ENCODE data around the gene DERL3. TPM values are rescaled to one million over a fixed set of nuclear protein-coding genes. Genes with fewer than 3 reads are reported as not detected.
"Not testable (repeated sequence)": the region's sequence is repeated elsewhere in the genome, so short reads cannot be mapped to it uniquely, and the experiment has no call there.

DERL3 gene
- 5.0 and 9.3 TPM in 2 replicates for total RNA-seq (2014; rRNA removed; shearing (Covaris generic))

DNA sequence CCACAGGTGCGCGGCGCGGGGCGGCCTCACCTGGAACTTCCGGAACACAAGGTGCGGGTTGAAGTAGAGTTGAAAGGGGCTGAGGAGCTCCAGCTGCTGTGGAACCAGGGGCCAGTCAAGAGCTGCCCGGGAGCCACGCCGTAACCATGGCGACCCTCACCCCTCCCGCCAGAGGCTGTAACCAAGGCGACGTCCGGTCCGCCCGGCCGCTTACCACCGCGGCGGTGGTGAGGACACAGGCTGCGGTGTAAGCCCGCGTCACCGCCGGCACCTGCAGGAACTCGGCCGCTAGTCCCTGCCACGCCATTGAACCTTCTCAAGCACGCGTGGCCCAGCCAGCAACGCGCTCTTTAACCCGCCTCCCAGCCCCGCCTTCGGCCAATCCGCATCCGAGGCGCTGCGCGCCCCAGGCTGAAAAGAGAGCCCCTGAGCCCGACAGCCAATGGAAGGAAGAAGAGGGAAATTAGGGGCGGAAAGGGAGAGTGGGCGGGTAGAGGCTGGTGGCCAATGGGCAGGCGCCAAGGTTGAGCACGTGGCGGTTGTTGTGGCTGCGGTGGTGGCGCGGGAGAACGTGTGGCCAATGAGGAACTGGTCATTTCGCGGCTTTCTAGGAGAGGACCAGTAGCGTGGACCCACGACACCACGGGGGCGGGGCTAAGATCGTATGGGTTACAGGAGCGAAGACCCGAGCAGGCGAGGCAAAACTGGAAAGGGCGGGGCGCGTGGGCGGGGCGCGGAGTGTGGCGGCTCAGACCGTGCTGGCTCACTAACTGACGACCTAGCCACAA lies at the start of gene DERL3:
TSS of gene DERL3 (minus strand) at position 326 of the 788 bp plus-strand sequence. CDS start at position 307, 19 bp downstream.
- Histone ChIP-seq H3K36me3 (replicated peaks; ENCODE audit: control insufficient read depth, insufficient read depth, low read length) (peaks cover 3% of the 10 kb centered on the region), H3K4me3 (ENCODE audit: insufficient read depth, low read depth, low read length) (peak within 1 kb of the TSS; percentile 70), H3K27me3 (ENCODE audit: control insufficient read depth, insufficient read depth, low read length) (no peaks in the 10 kb centered on the region; the same call in 1 of the 2 replicates)
- peak; percentile 98 for DNase-seq

DNA sequence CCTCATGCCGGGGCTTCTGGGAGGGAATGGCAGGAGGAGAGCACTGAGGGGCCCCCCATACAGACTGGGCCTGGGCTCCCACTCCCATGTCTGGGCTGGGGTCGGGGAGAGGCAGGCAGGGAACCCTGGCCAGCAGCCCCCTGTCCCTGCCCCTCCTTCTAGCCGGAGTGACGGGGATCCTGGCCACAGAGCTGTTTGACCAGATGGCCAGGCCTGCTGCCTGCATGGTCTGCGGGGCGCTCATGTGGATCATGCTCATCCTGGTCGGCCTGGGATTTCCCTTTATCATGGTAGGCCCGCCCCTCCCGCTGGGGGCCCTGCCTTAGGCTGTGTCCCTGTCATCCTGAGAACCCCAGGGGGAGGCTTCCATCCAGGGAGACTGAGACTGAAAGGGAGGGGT lies 45.3 kb upstream of the DERL3 start:
- DNase-seq = no peak
- Histone ChIP-seq H3K36me3 (replicated peaks; ENCODE audit: control insufficient read depth, insufficient read depth, low read length) (no peaks in the 10 kb centered on the region; the same call in 1 of the 2 replicates), H3K4me3 (ENCODE audit: insufficient read depth, low read depth, low read length) (no peak overlapping the region), H3K27me3 (ENCODE audit: control insufficient read depth, insufficient read depth, low read length) (no peaks in the 10 kb centered on the region)

GRCh38 chr22:23883658-23884057 lies 44.9 kb upstream of the DERL3 start:
- DNase-seq = no peak
- H3K4me3 ChIP-seq (ENCODE audit: insufficient read depth, low read depth, low read length) = no peak overlapping the region
- no peaks in the 10 kb centered on the region; the same call in 1 of the 2 replicates for H3K36me3 ChIP-seq (replicated peaks; ENCODE audit: control insufficient read depth, insufficient read depth, low read length)
- H3K27me3 ChIP-seq (ENCODE audit: control insufficient read depth, insufficient read depth, low read length) = no peaks in the 10 kb centered on the region

GRCh38 chr22:23882370-23882769 lies 43.6 kb upstream of the DERL3 start:
- DNase-seq = no peak
- no peak overlapping the region for H3K4me3 ChIP-seq (ENCODE audit: insufficient read depth, low read depth, low read length)
- H3K27me3 ChIP-seq (ENCODE audit: control insufficient read depth, insufficient read depth, low read length) = no peaks in the 10 kb centered on the region
- H3K36me3 ChIP-seq (replicated peaks; ENCODE audit: control insufficient read depth, insufficient read depth, low read length) = no peaks in the 10 kb centered on the region; the same call in 1 of the 2 replicates

DNA sequence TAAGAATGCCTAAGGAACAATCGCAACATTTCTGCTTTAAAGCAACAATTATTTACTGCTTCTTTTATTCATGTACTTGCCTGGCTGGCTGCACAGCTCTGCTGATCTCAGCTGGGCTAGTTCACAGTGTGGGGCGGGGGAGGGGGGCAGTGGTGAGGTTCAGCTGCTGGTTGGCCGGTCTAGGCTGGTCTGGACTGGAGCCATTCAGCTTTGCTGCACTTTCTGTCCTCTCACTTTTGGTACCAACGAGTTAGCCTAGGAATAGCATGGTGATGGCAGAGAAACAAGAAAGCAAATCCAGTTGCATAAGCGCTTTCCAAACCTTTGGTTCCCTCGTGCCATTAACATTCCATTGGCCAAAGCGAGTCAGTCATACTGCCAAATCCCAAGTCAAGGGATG lies 39.4 kb upstream of the DERL3 start:
- peak; percentile 58 for DNase-seq
- H3K4me3 ChIP-seq (ENCODE audit: insufficient read depth, low read depth, low read length) = no peak overlapping the region
- H3K36me3 ChIP-seq (replicated peaks; ENCODE audit: control insufficient read depth, insufficient read depth, low read length) = no peaks in the 10 kb centered on the region; the same call in 1 of the 2 replicates
- no peaks in the 10 kb centered on the region for H3K27me3 ChIP-seq (ENCODE audit: control insufficient read depth, insufficient read depth, low read length)

DNA sequence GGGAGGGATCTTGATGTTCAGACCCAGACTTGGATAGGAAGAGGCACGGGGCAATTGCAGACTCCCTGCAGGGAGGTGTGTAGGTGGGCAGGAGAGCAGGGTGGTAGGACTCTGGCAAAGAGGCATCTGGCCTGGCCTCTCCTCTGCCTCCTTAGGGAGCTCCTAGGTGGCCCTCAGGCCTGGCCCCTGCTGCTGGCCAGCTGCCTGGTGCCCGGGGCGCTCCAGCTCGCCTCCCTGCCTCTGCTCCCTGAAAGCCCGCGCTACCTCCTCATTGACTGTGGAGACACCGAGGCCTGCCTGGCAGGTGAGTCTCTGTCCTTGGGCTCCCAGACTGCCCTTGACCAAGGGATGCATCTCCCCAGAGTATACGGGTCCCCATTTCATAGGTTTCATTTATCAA lies 38.8 kb upstream of the DERL3 start:
- Histone ChIP-seq H3K27me3 (ENCODE audit: control insufficient read depth, insufficient read depth, low read length) (no peaks in the 10 kb centered on the region), H3K4me3 (ENCODE audit: insufficient read depth, low read depth, low read length) (no peak overlapping the region), H3K36me3 (replicated peaks; ENCODE audit: control insufficient read depth, insufficient read depth, low read length) (no peaks in the 10 kb centered on the region; the same call in 1 of the 2 replicates)
- DNase-seq = no peak

- no peaks in the 10 kb centered on the region for H3K36me3 ChIP-seq (replicated peaks; ENCODE audit: control insufficient read depth, insufficient read depth, low read length)
- no peaks in the 10 kb centered on the region for H3K27me3 ChIP-seq (ENCODE audit: control insufficient read depth, insufficient read depth, low read length)
- no peak for DNase-seq
- H3K4me3 ChIP-seq (ENCODE audit: insufficient read depth, low read depth, low read length) = no peak overlapping the region
Observed at GRCh38 chr22:23875801-23876200, 37.0 kb upstream of the DERL3 start.

DNA sequence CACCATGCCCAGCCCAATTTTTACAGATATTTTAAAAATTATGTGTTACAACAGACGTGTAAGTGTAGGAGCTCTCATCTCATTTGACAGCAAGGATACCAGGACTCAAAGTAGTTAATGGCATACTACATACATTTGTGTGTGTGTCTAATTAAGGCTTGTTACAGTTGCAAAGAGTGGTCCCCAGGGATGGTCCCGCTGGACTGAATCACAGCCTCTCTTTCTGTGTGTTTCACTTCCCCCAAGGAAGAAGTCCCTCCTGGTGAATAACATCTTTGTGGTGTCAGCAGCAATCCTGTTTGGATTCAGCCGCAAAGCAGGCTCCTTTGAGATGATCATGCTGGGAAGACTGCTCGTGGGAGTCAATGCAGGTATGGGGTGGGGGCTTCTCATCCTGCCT lies 36.1 kb upstream of the DERL3 start:
- Histone ChIP-seq H3K36me3 (replicated peaks; ENCODE audit: control insufficient read depth, insufficient read depth, low read length) (no peaks in the 10 kb centered on the region), H3K4me3 (ENCODE audit: insufficient read depth, low read depth, low read length) (no peak overlapping the region), H3K27me3 (ENCODE audit: control insufficient read depth, insufficient read depth, low read length) (no peaks in the 10 kb centered on the region)
- no peak for DNase-seq

DNA sequence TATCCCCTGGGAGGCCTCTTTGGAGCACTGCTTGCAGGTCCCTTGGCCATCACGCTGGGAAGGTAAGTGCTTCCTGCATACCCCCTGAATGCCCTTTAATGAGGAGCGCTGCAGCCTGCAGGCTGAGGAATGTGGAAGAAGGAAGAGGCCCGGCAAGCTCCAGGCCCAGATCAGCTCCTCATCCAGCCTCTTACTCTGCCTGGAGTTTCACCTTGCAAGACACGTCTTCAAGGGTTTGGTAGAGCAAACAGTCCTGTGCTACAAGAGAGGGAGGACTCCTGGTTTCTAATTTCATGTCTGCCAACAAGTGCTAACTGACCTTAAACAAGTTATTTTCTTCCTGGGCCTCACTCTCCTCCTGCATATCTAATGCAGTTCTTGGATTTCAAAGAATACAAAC lies 29.8 kb upstream of the DERL3 start:
- no peak overlapping the region for H3K4me3 ChIP-seq (ENCODE audit: insufficient read depth, low read depth, low read length)
- no peak for DNase-seq
- peaks cover 2% of the 10 kb centered on the region; the same call in 1 of the 2 replicates for H3K36me3 ChIP-seq (replicated peaks; ENCODE audit: control insufficient read depth, insufficient read depth, low read length)
- H3K27me3 ChIP-seq (ENCODE audit: control insufficient read depth, insufficient read depth, low read length) = no peaks in the 10 kb centered on the region

GRCh38 chr22:23864499-23865154 lies 25.8 kb upstream of the DERL3 start:
- H3K36me3 ChIP-seq (replicated peaks; ENCODE audit: control insufficient read depth, insufficient read depth, low read length); H3K27me3 ChIP-seq (ENCODE audit: control insufficient read depth, insufficient read depth, low read length); H3K4me3 ChIP-seq (ENCODE audit: insufficient read depth, low read depth, low read length); DNase-seq: not testable (repeated sequence)

DNA sequence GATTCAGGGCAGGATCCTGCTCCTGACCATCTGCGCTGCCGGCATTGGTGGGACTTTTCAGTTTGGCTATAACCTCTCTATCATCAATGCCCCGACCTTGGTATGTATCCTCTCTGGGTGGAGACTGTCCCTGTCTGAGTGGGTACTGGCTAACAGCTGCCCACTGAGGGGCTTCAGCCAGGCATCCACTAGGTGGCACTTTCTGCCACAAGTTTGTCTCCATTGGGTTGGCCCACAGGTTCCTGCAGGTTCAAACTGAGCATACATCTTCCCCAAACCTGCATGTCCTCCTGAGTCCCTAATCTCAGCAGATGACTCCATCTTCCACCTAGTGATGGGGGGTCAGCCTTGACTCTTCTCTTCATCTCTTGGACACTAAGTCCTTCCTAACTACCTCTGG lies 23.3 kb upstream of the DERL3 start:
- Histone ChIP-seq H3K36me3 (replicated peaks; ENCODE audit: control insufficient read depth, insufficient read depth, low read length) (no peaks in the 10 kb centered on the region), H3K27me3 (ENCODE audit: control insufficient read depth, insufficient read depth, low read length) (no peaks in the 10 kb centered on the region), H3K4me3 (ENCODE audit: insufficient read depth, low read depth, low read length) (no peak overlapping the region)
- peak; percentile 85 for DNase-seq

DNA sequence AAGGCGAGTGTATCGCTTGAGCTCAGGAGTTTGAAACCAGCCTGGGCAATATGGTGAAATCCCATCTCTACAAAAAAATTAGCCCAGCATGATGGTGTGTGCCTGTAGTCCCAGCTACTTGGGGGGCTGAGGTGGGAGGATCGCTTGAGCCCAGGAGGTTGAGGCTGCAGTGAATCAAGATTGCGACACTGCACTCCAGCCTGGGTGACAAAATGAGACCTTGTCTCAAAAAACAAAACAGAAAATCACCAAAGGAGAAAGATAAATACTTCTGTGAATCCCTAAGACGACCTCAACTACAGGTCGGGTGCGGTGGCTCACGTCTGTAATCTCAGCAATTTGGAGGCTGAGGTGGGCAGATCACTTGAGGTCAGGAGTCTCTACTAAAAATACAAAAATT lies 21.4 kb upstream of the DERL3 start:
- not testable (repeated sequence) for H3K4me3 ChIP-seq (ENCODE audit: insufficient read depth, low read depth, low read length); H3K36me3 ChIP-seq (replicated peaks; ENCODE audit: control insufficient read depth, insufficient read depth, low read length); DNase-seq; H3K27me3 ChIP-seq (ENCODE audit: control insufficient read depth, insufficient read depth, low read length)

DNA sequence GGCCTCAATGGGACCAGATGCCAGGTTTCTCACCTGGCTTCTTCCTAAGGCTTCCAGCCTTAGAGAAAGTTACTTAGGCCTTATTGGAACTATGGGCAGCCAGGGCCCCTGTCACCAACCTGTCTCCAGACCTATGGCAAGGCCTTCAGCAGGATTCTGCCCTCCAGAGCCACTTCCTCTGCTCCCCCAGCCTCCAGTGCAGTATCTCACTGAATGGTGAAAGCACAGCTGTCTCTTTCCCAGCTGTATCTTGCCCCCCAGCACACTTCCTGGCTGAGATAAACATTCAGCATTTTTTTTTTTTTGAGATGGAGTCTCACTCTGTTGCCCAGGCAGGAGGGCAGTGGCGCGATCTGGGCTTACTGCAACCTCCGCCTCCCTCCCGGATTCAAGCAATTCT lies 20.4 kb upstream of the DERL3 start:
- no peaks in the 10 kb centered on the region for H3K27me3 ChIP-seq (ENCODE audit: control insufficient read depth, insufficient read depth, low read length)
- no peak for DNase-seq
- no peak overlapping the region for H3K4me3 ChIP-seq (ENCODE audit: insufficient read depth, low read depth, low read length)
- no peaks in the 10 kb centered on the region for H3K36me3 ChIP-seq (replicated peaks; ENCODE audit: control insufficient read depth, insufficient read depth, low read length)

DNA sequence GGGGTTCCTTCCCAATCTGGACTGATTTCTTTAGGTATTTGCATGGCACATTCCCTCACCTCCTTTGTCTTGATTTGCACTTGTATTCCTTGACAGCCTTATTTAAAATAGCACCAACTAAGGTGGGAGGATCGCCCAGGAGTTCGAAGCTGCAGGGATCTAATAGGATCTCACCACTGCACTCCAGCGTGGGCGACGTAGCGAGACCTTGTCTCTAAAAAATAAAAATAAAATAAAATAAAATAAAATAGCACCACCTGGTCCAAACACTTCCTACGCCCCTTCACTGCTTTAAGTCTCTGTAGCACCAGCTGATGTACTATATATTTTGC lies 19.6 kb upstream of the DERL3 start:
- H3K4me3 ChIP-seq (ENCODE audit: insufficient read depth, low read depth, low read length) = peak overlapping the region; percentile 78
- no peak for DNase-seq
- no peaks in the 10 kb centered on the region for H3K36me3 ChIP-seq (replicated peaks; ENCODE audit: control insufficient read depth, insufficient read depth, low read length)
- no peaks in the 10 kb centered on the region for H3K27me3 ChIP-seq (ENCODE audit: control insufficient read depth, insufficient read depth, low read length)
